Measurements from ENCODE around the gene ERBIN. TPM values are rescaled to one million over a fixed set of nuclear protein-coding genes. Genes with fewer than 3 reads are reported as not detected.

The ERBIN gene
- total and polyA plus RNA-seq, 2 of the 13 experiments (the other 11 are each of a cell fraction or from before 2014, with no cell fraction given): 14.4 to 41.7 TPM

DNA sequence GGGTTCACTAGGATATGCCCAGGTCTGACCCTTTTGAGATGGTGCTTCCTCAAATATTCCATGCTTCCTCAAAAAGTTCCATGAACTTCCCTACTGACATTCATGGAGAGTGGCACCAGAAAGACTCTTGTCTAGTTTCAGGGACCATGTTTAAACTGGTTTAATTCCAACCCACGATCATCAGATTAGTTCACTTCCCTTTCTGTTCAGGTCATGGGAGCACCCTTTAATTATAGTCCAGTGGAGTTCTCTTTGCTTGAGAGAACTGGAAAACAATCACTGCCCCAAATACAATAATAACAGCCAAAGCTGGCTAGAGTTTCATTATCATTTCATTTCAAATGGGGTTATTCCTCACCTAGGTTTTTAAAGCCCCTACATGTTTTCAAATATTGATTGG, 9.7 kb upstream of the ERBIN start:
- no peak for DNase-seq (ENCODE audit: low spot score)
- Histone ChIP-seq H3K9ac (ENCODE audit: insufficient read depth, low read depth, low read length) (no peak overlapping the region), H3K36me3 (replicated peaks in 1 of 2; ENCODE audit: control insufficient read depth in 1 of 2, insufficient read depth in 2 of 2, low read length in 2 of 2) (no peaks in the 10 kb centered on the region), H3K27ac (ENCODE audit: extremely low read length, insufficient read depth, low read length) (no peak overlapping the region), H3K79me2 (ENCODE audit: insufficient read depth, low read length) (no peaks in the 10 kb centered on the region), H3K4me1 (ENCODE audit: insufficient read depth, low read length) (peaks cover 30% of the 10 kb centered on the region), H3K9me3 (ENCODE audit: low read length) (no peaks in the 10 kb centered on the region), H3K27me3 (ENCODE audit: control insufficient read depth in 1 of 2, insufficient read depth in 2 of 2, low read length in 2 of 2) (no peaks in the 10 kb centered on the region), H3K4me2 (ENCODE audit: low read depth, low read length) (no peak overlapping the region), H3K4me3 (replicated peaks in 1 of 3; ENCODE audit: insufficient read depth in 1 of 3, low read depth in 2 of 3, low read length in 3 of 3) (no peak overlapping the region), H2AFZ (ENCODE audit: low read length) (no peak overlapping the region), H4K20me1 (ENCODE audit: insufficient read depth, low read length) (no peaks in the 10 kb centered on the region)
- no peak for TF ChIP-seq ZNF570 (CRISPR knock-in tag; IDR thresholded peaks at IDR 0.05; ENCODE audit: borderline replicate concordance)
- TF ChIP-seq, protein P1, sequence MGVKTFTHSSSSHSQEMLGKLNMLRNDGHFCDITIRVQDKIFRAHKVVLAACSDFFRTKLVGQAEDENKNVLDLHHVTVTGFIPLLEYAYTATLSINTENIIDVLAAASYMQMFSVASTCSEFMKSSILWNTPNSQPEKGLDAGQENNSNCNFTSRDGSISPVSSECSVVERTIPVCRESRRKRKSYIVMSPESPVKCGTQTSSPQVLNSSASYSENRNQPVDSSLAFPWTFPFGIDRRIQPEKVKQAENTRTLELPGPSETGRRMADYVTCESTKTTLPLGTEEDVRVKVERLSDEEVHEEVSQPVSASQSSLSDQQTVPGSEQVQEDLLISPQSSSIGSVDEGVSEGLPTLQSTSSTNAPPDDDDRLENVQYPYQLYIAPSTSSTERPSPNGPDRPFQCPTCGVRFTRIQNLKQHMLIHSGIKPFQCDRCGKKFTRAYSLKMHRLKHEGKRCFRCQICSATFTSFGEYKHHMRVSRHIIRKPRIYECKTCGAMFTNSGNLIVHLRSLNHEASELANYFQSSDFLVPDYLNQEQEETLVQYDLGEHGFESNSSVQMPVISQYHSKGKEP (CRISPR knock-in tag; IDR thresholded peaks at IDR 0.05): no peak
- no peak for TF ChIP-seq ZNF720 (CRISPR knock-in tag; IDR thresholded peaks at IDR 0.05)
- no peak for TF ChIP-seq ZBTB8A (CRISPR knock-in tag; IDR thresholded peaks at IDR 0.05; ENCODE audit: borderline replicate concordance, low read depth)
- no peak for TF ChIP-seq SETDB1 (CRISPR knock-in tag; IDR thresholded peaks at IDR 0.05; ENCODE audit: borderline replicate concordance)
- no peak for TF ChIP-seq ZBTB20 (CRISPR knock-in tag; IDR thresholded peaks at IDR 0.05; ENCODE audit: borderline replicate concordance, low read depth)
- no peak for TF ChIP-seq MTF2 (CRISPR knock-in tag; IDR thresholded peaks at IDR 0.05; ENCODE audit: borderline replicate concordance)
- TF ChIP-seq ZC3H13 (CRISPR knock-in tag; IDR thresholded peaks at IDR 0.05): no peak
- no peak for TF ChIP-seq POLR2AphosphoS2 (IDR thresholded peaks at IDR 0.05; ENCODE audit: low read depth, low read length)
- TF ChIP-seq, protein P2, sequence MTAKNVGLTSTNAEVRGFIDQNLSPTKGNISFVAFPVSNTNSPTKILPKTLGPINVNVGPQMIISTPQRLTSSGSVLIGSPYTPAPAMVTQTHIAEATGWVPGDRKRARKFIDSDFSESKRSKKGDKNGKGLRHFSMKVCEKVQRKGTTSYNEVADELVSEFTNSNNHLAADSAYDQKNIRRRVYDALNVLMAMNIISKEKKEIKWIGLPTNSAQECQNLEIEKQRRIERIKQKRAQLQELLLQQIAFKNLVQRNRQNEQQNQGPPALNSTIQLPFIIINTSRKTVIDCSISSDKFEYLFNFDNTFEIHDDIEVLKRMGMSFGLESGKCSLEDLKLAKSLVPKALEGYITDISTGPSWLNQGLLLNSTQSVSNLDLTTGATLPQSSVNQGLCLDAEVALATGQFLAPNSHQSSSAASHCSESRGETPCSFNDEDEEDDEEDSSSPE (CRISPR knock-in tag; IDR thresholded peaks at IDR 0.05): no peak
- no peak for TF ChIP-seq ZNF607 (CRISPR knock-in tag; IDR thresholded peaks at IDR 0.05; ENCODE audit: borderline replicate concordance)
- TF ChIP-seq HHEX (CRISPR knock-in tag; IDR thresholded peaks at IDR 0.05): no peak
- no peak for TF ChIP-seq SIX4 (CRISPR knock-in tag; IDR thresholded peaks at IDR 0.05)
- TF ChIP-seq ZNF207 (IDR thresholded peaks at IDR 0.05; ENCODE audit: borderline replicate concordance): no peak
- TF ChIP-seq GTF3A (CRISPR knock-in tag; conservative IDR thresholded peaks at IDR 0.05): no peak
- TF ChIP-seq ZNF792 (CRISPR knock-in tag; IDR thresholded peaks at IDR 0.05): no peak
- no peak for TF ChIP-seq NFE2L2 (IDR thresholded peaks at IDR 0.05; ENCODE audit: low read length)
- no peak for TF ChIP-seq HOXA5 (CRISPR knock-in tag; IDR thresholded peaks at IDR 0.05)
- no peak for TF ChIP-seq FOXC1 (CRISPR knock-in tag; IDR thresholded peaks at IDR 0.05; ENCODE audit: borderline replicate concordance)
- no peak for TF ChIP-seq TGIF2 (CRISPR knock-in tag; IDR thresholded peaks at IDR 0.05)
- no peak for FAIRE-seq
- BruUV-seq (replicated peaks): no TSS peak
- in situ Hi-C loops (cut with HindIII; ENCODE audit: extremely low pct_ligation_motif_present, low pct_unique_long_range_greater_than_20kb): no loop called here
- no peak for ATAC-seq
- ChIA-PET POLR2A (interaction anchor here (1.2 to 1.3 kb wide), 2 partner anchors 8 to 9 kb away, joined by 3 to 4 read pairs; partner anchors contain the start of gene ERBIN), CTCF (ENCODE audit: low intra/inter-chr PET ratio, low total read pairs) (no interaction called here)
- WGBS (ENCODE audit: low lambda C conversion rate): 0% methylated on average over 1 of the region's 1 CpG
- intact Hi-C loops (cut with micrococcal nuclease; ENCODE audit: unreplicated experiment): no loop called here

Data from HepG2 (cell line).